ENCODE measurements around the gene IL36RN.

DNA sequence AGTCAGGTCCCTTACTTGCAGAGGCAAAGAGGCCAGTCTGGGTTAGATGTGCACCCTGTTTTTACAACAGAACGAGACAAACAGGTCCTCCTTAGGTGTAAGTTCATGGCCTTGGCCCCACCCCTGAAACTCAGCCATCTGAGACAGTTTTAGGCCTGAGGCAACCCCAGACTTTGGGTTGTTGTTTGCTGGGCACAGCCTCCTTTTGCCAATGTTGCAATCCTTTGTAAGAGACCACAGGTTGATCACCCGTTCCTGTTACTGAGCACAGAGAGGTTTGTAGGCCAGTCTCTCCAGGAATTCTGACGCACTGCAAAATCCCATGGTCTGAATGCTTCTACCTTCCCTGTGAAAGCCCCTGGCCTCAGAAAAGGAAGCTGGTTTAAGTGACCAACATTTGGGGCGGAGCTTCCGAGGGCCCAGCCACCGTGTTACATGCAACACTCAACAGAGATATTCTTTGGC lies 52.9 kb downstream of the IL36RN start:
- TF ChIP-seq CTCF (IDR thresholded peaks at IDR 0.05; ENCODE audit: borderline replicate concordance, extremely low read depth, low read length, poor library complexity, severe bottlenecking) (no peak), EZH2 (IDR thresholded peaks at IDR 0.05; ENCODE audit: borderline replicate concordance, low read depth, low read length, severe bottlenecking) (no peak)
